GM18858 (cell line): Measurements from ENCODE around the gene HCFC2.
"Not testable (repeated sequence)": the region's sequence is repeated elsewhere in the genome, so short reads cannot be mapped to it uniquely, and the experiment has no call there.

Source experiments
- ATAC-seq: cut with Tn5 transposase; IDR thresholded peaks from one replicate; pipeline ENCODE4 v1.9.1; 2021; ENCODE audit not compliant: unreplicated experiment

Gene HCFC2

DNA sequence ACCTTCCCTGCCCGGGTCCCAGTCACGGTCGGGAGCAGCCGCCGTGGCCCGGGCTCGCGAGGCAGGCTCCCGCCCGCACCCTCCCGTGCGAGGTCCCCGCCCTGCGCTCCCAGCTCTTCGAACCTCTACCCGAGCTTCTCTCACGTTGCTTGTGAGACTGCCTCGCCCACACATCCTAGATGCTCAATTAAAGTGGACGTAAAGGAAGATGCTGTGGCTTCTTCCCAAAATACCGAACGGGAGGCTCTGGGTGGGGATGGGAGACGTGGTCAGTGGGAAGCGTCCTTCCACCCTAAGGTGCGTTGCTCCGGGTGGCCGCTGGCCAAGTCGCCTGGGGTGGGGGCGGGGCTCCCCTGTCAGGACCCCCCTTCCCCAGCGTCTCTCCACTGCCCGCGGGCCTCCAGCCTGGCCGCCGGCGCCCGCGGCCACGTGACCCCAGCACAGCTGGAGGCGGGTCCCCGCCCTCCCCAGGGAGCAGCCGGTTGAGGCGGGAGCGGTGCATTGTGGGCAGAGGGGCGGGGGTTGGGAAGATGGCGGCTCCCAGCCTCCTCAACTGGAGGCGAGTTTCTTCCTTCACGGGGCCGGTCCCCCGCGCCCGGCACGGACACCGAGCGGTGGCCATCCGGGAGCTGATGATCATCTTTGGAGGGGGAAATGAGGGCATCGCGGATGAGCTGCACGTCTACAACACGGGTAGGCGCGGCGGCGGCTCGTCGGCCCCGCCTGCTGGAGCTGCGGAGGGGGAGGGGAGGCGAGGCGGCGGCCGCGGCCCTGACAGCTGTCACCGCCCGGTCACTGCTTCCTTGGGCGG, at the start of gene HCFC2:
HCFC2 (plus strand) TSS at position 501 of the 811 bp plus-strand sequence; CDS start at position 531, 30 bp downstream.
- ATAC-seq, result peak; percentile 68

DNA sequence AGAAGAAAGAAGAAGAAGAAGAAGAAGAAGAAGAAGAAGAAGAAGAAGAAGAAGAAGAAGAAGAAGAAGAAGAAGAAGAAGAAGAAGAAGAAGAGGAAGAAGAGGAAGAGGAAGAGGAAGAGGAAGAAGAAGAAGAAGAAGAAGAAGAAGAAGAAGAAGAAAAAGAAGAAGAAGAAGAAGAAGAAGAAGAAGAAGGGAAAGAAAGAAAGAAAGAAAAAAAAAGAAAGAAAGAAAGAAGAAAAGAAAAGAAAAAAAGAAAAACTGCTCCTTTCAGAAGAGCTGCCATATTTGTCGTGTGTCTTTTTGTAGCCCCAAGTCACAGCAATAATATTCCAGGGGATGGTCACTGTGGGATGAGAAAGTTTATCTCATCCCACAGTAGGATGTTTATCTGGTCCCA, 42.5 kb upstream of the HCFC2 start:
- ATAC-seq, result not testable (repeated sequence)

DNA sequence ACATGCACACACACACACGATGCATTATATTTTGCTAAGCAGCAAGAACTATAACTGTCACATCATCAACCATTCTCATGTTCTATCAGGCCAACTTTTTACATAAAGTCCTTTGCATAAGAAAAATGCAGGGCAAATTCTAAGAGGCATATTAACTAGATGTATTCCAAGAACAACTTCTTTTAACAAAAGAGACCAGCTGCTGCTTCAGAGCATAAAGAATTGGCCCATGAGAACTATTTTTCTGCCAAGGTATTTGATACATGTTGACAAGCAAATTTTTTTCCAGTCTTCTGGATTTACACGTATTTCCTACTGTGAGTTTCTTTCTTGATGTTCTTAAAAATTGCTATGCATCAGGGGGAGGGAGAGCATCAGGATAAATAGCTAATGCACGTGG, 41.5 kb upstream of the HCFC2 start:
- no peak for ATAC-seq

DNA sequence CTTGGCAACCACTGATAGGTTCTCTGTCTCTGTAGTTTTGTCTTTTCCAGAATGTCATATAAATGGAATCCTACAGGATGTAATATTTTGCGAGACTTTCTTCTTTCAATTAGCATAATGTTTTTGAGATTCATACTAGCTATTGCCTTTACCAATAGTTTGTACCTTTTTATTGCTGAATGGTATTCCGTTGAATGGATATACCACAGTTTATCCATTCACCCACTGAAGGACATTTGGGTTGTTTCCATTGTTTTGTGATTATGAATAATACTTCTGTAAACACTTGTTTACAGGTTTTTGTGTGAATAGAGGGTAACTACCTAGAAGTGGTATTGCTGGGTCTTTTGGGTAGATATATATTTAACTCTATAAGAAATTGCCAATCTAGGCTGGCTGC, 40.6 kb upstream of the HCFC2 start:
- no peak for ATAC-seq

DNA sequence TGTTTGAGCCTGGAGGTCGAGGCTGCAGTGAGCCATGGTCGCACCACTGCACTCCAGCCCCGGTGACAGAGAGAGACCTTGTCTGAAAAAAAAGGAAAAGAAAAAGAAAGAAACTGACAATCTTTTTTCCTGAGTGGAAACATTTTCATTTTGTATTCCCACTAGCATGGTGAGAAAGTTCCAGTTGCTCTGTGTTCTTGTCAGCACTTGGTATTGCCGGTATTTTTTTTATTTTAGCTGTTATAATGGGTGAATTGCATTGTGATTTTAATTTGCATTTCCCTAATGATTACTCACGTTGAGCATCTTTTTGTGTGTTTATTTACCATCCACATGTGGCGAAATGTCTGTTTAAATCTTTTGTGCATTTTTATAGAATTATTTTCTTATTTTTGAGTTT, 40.0 kb upstream of the HCFC2 start:
- ATAC-seq, result no peak

DNA sequence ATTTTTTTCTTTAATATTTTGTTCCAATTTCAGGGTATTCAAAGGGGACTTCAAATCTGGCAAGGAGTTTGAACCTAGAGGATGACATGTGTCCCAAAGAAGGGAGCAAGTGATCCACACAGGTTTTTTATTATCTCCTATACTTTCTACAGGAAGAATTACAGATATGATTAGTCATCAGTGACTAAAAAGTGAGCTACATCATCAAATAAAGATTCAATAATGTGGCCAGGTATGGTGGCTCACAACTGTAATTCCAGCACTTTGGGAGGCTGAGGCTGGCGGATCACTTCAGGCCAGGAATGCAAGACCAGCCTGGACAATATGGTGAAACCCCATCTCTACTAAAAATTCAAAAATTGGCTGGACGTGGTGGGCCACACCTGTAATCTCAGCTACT, 38.6 kb upstream of the HCFC2 start:
- ATAC-seq, result no peak

DNA sequence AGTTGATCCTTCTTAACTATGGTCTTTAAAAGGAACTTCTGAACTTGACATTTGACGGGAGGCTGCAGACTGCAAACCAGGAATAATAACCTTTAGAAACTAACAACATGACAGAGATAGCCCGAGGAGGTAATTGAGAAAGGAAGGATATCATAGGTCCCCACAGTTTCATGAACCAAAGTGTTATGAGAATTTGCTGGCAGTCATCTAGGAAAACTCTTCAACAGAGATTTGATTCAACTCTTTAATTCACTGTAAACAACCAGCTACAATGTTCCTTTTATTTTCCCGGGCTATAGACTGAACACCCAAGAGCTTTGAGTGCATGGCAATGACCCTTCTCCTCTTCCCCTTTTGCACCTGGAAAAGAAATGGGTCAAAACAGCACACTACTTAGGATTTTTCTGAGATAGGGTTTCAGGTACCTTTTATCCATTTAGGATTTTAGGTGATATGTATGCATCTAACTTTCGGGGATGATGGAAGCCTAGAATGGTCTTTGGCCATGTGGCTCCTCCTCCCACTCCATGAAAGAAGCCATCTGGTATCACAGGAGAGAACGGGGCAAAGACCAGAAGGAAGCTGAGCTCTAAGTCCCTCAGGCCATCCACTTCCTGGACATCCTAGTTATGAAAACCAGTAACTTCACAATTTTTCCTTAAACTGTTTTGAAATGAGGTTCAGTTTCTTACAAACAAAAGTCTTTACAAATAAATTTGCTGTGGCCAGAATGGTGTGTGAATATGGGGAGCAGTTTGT, 37.3 kb upstream of the HCFC2 start:
- ATAC-seq, result no peak

DNA sequence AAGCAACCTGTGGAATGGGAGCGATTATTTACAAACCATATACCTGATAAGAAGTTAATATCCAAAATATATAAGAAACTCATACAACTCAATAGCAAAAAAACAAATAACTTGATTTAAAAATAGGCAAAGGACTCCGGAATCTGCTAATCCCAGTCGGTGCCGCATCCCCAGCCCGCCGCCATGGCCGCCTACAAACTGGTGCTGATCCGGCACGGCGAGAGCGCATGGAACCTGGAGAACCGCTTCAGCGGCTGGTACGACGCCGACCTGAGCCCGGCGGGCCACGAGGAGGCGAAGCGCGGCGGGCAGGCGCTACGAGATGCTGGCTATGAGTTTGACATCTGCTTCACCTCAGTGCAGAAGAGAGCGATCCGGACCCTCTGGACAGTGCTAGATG, 33.7 kb upstream of the HCFC2 start:
- not testable (repeated sequence) for ATAC-seq

DNA sequence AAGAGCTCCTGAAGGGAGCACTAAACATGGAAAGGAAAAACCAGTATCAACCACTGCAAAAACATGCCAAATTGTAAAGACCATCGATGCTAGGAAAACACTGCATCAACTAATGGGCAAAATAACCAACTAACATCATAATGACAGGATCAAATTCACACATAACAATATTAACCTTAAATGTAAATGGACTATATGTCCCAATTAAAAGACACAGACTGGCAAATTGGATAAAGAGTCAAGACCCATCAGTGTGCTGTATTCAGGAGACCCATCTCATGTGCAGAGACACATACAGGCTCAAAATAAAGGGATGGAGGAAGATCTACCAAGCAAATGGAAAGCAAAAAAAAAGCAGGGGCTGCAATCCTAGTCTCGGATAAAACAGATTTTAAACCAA, 28.2 kb upstream of the HCFC2 start:
- not testable (repeated sequence) for ATAC-seq

DNA sequence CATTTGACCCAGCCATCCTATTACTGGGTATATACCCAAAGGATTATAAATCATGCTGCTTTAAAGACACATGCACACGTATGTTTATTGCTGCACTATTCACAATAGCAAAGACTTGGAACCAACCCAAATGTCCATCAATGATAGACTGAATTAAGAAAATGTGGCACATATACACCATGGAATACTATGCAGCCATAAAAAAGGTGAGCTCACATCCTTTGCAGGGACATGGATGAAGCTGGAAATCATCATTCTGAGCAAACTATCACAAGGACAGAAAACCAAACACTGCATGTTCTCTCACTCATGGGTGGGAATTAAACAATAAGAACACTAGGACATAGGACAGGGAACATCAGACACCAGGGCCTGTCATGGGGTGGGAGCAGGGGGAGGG, 24.6 kb upstream of the HCFC2 start:
- not testable (repeated sequence) for ATAC-seq

DNA sequence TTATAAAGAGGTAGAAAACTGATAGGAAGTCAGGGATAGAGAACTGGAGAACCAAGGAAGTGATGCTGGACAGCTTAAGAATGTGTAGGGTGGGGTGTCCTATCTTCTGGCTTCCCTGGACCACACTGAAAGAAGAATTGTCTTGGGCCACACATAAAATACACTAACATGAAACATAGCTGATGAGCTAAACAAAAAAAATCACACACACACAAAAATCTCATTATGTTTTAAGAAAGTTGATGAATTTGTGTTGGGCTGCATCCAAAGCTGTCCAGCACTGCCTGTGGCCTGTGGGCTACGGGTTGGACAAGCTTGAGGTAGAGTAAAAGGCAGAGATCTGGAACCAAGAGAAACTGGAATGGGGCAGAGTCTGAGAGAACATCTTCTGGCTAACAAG, 21.8 kb upstream of the HCFC2 start:
- ATAC-seq, result no peak

DNA sequence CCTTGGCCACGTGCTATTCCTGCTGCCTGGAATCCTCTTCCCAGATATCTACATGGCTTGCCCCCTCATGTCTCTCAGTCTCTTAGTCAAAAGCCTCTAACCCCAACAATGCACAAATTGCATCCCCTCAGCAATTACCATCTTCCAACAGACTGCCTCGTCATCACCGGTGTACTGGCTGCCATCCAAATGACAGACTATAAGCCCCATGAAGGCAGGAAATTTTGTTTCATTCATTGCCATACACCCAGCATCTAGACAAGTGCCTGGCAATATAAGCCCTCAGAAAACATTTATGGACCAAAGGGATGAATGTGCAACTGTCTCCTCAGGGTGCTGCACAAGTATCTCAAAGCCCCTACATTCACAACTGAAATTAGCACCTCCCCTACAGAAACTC, 20.2 kb upstream of the HCFC2 start:
- ATAC-seq, result no peak

DNA sequence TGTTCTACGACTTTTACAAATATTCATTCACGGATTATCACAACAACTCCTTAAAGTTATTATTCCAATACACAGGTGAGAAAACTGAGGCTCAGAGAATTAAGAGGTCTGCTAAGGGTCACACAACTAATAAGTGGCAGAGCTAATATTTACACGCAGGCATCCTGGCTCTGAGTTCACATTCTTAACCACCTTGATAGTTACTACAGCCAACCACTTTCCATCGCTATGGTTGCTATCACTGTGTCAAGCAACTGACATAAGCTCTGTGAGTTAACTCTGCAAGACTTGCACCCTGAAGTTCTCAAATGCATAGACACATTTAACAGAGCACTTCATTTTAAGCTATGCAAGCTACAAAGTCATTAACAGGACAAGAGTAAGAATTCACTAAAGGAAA, 18.0 kb upstream of the HCFC2 start:
- no peak for ATAC-seq

DNA sequence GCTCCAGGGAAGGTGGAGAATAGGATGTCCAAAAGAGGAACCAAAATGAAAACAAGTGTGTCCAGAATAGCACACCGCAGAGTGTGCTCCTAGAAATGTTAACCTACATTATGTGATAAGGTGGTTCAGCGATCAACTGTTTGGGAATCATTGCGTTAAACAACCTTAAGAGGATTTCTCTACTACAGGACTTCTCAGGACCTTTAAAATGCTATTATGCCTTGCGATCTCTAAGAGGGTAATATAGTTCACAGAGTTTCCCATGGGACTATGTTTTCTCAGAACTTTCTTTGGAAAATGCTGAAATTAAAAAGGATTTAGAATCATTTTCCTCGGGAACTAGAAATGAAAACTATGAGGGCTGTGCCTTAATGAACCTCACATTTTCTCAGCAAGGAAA, 16.2 kb upstream of the HCFC2 start:
- ATAC-seq, result no peak

DNA sequence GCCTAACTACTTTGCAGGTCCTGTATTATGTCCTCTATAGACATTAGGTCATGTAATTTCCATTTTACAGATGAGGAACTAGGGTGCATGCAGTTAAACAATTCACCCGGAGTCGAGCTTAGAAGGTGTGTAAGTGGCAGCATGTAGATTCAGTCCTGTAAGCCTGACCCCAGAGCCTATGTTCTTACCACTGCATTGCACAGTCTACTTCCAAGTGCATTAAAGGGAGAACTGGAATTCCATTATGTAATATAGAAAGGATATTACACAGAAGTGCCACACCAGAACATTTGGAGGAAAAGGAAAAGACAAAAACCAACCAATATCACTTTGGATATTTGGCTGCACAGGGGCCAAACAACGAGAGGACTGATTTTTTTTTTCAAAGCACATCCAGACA, 15.5 kb upstream of the HCFC2 start:
- ATAC-seq, result no peak

DNA sequence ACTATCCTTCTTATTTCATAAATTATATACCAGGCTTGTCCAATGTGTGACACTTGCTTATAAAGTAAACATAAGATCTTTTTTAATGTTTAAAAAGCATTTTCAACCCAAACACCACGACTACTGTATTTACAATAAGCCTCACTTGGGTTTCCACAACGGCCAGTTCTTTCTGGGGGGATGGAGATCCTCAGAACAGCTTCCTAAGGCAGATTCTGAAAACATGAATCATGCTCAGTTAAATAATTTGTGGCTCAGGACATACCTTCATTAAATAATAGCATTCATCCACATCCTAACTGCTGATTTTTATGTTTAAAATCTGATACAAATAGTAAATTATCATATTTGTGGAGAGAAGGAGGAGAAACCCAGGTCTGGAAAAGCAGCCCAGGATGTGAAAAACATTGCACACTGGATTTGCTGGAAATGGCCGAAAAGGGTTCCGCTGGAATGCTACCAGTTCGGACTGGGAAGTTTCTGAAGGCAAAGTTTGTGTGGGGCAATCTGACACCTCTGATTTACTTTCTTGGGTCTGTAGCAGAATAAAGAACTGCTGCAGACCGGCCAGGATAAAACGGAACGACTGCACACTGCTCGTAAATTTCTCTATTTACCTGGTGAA, 14.9 kb upstream of the HCFC2 start:
- ATAC-seq, result no peak

DNA sequence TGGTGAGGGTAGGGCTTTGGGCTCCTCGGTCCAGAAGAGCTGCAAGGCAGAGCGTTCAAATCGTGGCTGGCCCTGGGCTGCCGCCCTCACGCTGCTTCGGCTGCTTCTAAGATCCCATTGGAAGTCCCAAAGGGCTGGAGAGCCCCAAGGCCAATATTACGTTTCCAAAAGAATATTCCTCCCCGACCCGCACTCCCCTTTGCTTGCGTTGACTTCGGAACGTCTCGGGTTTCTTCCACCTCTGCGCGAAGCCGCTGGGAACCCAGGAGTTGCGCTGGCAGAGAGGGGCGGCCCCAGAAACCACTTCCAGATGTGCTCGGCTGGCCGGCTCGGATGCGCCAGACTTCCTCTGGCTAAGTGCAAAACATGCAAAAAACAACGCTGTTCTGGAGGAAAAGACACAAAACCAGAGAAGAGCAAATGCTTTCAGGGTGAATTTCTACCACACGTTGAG, 14.4 kb upstream of the HCFC2 start, which contains the start of gene GLT8D2:
GLT8D2 (minus strand) TSS at position 285 of the 454 bp plus-strand sequence. CDS start 30,539 bp downstream, outside the sequence.
- ATAC-seq, result no peak

DNA sequence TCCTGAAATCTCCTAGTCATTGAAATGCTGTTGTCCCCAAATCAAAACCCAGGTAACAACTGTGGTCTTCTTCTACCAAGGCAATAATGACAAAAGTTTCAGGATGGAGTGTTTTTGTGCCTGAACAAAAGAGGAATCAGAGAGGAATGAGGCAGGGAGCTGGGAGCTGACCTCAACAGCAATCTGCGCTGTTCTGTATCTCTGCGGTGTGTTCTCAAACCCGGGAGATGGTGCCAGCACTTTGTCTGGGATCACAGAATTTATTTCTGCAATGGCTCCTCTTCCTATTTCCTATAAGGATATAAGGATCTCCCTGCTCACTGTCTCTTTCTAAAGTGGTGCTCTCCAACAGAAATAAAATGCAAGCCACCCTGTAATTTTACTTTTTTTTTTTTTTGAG, 13.9 kb upstream of the HCFC2 start:
- no peak for ATAC-seq

DNA sequence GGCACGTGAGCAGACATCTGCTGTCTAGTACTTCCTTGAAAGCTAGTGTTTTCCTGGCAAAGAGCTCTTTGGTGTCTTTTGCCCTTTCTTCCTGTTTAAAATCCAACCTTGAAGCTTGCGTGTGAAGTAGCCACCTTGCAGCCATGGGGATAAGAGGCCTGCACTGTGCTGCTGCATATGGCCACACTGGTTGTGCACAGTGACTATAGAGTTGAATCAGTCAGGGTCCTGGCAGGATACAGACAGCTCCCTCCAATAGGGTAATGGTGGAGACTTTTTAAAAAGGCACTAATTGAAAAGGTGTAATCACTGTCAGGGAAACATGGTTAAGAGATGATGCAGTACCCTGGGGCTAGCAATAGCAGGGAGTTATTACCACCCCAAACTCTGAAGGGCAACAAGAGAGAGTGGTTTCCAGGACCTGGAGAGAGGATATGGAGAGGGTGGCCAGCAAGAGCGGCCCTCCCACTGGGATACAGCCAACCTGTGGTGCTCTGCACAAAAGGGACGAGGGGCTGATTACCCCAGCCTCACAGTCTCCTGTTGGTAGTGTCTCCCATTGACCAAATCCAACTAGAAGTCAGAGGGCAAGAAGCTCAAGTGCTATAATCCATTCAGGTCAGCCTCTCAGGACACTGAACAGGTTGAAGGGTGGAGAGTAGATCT, 9.5 kb upstream of the HCFC2 start:
- ATAC-seq, result no peak

DNA sequence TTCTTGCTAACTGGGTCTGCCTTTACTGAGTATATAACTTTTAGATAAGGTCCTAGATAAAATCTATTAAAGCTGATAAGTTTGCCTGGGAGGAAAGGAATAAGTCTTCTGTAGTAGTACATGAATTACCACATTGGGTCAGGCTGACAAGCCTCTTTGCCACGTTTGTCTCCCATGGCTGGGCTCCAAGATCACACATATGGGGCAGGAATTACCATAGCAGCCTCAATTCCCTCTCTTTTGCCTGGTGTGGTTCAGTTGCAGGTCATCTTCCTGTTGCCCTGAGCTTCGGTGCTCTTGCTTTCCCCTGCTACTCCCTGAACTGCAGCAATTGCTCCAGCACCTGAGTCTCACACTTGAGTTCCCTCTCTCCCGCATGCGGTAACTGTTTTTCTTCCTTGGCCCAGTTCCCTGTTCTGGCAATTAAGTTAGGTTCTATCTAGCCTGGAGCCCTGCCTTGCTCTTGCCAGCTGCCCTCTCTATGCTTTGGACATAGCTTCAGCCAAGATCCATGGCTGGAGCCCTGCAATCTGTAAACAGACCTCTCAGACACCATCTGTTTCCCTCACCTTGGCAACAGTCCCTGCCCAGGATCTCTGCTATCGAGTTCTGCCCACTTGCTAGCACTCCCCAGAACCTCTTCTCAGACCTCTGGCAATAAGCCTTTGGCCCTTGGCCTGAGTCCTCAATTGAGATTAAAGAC, 8.5 kb upstream of the HCFC2 start:
- no peak for ATAC-seq
